Measurements from ENCODE around the gene ETHE1.

ETHE1 gene, protein sequence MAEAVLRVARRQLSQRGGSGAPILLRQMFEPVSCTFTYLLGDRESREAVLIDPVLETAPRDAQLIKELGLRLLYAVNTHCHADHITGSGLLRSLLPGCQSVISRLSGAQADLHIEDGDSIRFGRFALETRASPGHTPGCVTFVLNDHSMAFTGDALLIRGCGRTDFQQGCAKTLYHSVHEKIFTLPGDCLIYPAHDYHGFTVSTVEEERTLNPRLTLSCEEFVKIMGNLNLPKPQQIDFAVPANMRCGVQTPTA

DNA sequence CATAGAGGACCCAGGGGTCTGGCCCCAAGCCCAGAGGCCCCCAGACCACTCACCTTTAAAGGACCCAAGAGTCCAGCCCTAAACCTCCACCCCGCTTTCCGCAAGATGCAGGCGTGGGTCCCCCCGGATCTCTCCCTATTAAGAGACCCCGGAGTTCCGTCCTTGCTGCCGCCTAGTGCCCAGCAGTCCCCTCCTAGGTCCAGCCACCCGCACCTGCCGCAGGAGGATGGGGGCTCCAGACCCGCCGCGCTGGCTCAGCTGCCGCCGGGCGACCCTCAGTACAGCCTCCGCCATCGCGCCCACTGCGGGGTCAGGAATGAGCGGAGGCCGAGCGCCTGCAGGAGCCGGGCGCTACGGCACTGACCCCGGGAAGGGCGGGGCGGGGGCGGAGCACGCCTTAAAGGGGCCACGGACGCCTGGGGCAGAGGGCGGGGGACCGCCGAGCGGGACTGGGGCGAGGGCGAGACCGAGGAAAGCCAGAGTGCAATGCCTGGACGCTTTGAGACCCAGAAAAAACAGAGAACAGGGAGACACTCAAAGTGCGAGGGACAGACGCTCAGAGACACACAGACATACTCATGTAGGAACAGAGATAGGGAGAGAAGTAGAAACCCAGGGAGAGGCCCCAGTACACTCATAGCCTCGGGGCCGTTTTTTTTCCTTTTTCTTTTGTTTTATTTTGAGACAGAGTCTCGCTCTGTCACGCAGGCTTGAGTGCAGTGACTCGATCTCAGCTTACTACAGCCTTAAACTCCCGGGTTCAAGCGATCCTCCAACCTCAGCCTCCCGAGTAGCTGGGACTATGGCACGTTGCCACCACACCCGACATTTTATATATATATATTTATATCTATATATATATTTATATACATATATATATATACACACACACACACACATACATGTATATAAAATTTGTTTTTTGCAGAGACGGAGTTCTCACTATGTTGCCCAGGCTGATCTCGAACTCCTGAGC lies at the start of gene ETHE1:
Gene ETHE1, minus strand, starts transcription at position 318 of the 976 bp plus-strand sequence. Its CDS starts 24 bp downstream, at position 294.
- no peak for DNase-seq (ENCODE audit: low read depth in 2 of 2)

DNA sequence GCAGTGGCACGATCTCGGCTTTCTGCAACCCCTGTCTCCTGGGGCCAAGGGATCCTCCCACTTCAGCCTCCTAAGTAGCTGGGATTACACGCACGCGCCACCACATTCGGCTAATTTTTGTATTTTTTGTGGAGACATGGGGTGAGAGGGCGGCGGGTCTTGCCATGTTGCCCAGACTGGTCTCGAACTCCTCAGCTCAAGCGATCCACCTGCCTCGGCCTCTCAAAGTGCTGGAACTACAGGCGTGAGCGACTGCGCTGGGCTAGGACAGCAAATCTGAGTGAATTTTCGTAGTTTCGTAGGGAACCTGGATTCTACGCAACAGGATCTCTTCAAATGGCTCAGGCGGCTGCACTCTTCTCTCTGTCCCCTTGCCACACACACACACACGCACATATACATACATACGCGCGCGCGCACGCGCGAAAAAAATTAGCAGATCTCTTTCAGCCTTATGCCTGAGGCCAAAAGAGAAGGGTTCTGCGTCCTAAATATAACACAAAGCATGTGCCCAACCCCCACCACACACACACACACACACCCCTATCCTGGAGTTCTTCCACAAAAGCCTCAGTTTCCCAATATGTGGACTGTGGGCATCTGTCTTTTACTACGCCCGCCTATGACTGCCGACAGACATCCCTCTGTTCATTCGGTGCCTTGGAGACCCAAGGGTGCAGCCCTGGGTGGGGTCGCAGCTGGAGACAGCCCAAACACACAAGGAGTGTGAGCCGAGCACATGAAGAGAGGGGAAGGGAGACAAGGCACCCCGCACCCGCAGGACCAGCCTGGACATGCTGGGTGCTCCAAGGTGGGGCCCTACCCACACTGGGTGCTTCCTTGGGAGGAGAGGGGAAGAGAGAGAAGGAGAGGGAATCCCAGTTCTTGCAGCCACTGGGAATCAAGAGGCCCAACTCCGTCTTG lies 49.2 kb upstream of the ETHE1 start:
- no peak for DNase-seq (ENCODE audit: low read depth in 2 of 2)

DNA sequence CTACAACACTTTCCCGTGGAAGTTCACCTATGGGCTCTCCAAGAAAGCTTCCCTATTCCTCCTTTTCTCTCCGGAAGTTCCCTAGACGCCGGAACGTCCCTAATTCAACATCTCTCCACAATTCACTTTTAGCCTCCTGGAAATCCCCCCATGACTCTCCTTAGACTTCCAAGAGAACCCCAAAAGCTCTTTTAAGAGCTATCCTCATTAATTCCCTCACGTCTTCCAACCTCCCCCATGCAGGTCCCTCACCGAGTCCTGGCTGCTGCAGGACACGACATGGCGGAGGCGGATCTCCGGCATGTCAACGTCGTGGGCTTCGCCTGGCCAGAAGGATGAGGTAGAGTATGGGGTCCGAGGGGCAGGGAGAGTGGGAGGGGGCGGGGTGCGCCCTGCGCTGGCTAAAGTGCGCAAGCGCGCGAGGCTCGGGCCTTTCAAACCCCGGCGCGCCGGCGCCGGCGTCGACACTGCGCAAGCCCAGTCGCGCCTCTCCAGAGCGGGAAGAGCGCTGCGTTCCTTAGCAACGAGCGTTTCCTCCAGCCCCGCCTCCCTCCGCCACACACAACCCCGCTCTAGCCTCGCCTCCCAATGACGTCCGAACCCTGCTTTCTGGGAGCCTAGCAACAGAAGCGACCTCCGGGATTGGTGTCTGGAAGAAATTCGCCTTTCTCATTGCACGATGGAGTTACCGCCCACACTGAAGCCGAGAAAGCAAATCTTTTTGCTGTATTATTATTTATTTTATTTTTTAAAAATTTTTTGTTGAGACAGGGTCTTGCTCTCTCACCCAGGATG lies 48.4 kb upstream of the ETHE1 start, which contains the start of the genes PINLYP and XRCC1:
Gene PINLYP, plus strand, starts transcription at position 646 of the 795 bp plus-strand sequence. CDS start 1,391 bp downstream, outside the sequence.
Gene XRCC1, minus strand, starts transcription at position 372 of the 795 bp plus-strand sequence. Its CDS starts 69 bp downstream, at position 303.
- DNase-seq (ENCODE audit: low read depth in 2 of 2): peak; percentile 96

DNA sequence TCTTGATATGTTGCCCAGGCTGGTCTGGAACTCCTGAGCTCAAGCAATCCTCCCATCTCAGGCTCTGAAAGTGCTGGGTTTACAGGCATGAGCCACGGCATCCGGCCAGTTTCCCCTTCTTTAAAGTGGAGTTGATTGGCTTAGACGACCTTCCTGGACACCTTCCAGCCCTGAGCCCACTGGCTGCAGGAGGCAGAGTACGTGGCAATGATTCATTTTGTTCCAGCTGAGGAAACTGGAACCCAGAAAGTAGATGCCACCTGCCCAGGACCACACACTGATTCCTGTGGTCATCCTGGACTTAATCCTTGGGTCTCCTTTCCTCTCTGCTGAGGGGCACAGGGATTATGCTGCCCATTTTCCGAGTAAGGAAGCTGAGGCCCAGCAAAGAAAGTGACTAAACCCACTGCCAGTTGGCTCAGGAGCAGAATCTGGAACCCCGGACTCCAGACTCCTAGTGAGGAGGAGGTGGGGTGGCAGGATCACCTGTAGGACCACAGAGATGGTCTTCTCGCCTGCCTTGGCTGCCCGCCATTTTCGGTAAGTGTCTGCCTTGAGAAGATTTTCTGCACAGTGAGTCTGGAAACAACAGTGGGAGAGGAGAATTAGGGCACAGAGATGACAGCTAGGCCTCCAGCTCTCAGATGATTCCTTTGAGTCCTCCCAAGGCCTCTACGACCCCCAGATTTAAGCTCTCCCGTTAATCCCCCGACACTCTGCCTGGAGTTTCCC lies 47.6 kb upstream of the ETHE1 start:
- DNase-seq (ENCODE audit: low read depth in 2 of 2): no peak

DNA sequence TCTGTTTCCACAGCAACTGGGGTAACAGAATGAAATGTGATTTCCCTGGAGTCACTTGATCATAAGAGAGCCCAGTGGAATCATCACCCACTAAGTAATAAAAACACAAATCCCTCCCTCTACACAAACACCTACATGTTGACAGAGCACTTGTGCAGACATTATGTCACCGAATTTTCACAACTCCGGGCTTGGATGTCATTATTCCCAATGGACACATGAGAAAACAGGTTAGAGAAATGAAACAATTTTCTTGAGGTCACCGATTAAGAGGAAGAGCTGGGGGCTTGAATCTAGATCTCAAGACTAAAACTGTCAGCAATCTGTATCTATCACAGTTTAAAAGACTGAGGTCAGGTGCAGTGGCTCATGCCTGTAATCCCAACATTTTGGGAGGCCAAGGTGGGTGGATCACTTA lies 45.2 kb upstream of the ETHE1 start:
- DNase-seq (ENCODE audit: low read depth in 2 of 2): no peak

DNA sequence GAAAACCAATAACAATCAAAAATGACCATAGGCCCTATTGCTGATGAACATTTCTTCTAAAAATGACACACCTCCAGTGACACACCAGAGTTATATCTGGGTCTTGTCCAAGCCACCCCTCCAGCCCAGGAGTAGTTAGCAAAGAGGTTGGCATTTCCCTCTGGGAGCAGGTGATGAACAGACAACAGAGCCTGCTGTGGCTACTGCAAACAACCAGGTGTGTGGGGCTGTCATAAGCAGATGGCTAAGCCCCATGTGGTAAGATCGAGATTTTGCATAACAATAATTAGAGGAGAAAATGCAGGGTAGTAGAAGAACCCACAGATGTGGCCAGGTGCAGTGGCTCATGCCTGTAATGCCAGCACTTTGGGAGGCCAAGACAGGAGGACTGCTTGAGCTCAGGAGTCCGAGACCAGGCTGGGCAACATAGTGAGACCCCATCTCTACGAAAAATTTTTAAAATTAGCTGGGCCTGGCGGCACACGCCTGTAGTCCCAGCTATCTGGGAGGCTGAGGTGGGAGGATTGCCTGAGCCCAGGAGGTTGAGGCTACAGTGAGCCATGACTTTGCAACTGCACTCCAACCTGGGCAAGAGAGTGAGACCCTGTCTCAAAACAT lies 43.3 kb upstream of the ETHE1 start:
- DNase-seq (ENCODE audit: low read depth in 2 of 2): no peak

DNA sequence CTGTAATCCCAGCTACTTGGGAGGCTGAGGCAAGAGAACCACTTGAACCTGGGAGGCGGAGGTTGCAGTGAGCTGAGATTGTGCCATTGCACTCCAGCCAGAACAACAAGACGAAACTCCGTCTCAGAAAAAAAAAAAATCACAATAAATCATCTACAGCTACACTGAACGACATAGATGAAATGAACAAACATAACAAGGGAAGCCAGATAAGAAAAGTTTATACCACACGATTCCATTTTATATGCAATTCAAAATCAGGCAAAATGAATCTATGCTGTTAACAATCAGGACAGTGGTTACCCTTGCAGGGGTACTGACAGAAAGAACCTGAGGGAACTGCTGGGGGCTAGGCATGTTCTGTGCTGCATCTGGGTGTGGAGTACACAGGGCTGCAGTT lies 42.7 kb upstream of the ETHE1 start:
- no peak for DNase-seq (ENCODE audit: low read depth in 2 of 2)

DNA sequence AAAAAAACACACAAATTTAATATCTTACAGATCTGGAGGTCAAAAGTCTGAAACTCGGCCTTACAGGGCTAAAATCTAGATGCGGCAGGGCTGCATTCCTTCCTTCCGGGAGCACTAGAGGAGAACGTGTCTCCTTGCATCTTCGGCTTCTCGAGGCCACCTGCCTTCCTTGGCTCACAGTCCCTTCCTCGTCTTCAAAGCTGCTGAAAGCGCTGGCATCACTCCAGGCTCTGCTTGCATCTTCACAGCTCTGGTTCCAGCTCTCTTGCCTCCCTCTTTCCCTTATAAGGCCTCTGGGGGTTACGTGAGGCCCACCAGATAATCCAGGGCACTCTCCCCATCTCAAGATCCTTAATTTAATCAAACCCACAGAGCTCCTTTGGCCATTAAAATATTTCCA lies 37.8 kb upstream of the ETHE1 start:
- no peak for DNase-seq (ENCODE audit: low read depth in 2 of 2)

DNA sequence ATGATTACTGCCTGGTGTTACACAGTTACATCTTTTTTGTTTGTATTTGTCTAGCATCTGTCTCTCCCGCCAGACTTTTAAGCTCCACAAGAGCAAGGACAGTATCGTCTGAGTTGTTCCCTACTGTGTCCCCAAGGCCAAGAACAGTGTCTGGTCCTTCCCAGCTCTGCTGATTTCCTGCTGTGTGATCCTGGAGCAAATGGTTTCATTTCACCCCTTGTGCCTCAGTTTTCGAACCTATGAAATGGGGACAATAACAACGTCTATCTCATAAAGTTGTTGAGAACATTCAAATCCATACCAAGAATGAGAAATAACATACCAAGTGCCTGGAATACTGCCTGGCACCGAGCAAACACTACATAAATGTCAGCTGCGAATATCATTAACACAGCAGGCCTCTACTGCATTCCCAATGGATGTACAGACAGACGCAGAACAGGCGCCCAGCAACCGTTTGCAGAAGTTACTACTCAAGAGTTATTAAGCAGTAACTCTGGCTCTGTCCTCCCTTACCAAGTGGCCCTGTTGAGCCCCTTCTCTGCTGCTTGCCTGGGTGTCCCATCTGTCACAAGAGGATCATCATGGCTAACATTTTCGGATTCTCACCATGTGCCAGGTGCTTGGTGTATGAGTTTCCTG lies 36.9 kb upstream of the ETHE1 start:
- DNase-seq (ENCODE audit: low read depth in 2 of 2): no peak

DNA sequence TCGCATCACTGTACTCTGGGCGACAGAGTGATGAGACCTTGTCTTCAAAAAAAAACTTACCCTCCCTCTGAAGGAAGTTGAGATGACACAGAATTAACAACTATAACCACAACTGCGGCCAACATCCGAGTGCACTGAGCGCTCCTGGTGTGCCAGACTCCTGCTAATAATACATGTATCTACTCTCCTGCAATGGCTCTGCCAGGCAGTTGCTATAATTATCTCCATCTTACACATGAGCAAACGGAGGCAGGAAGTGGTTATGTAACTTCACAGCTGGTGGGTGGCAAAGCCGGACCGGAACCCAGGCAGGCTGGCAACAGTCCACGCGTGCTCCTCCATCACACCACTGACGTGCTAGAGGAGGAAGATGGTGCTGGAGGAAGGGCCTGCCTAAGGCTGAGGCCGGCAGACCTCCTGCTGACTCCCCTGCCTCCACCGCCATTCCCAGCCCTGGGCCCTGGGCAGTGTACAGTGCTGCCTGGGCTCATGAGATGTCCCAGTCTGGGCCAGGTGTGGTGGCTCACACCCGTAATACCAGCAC lies 35.8 kb upstream of the ETHE1 start:
- DNase-seq (ENCODE audit: low read depth in 2 of 2): peak; percentile 26 to 27

DNA sequence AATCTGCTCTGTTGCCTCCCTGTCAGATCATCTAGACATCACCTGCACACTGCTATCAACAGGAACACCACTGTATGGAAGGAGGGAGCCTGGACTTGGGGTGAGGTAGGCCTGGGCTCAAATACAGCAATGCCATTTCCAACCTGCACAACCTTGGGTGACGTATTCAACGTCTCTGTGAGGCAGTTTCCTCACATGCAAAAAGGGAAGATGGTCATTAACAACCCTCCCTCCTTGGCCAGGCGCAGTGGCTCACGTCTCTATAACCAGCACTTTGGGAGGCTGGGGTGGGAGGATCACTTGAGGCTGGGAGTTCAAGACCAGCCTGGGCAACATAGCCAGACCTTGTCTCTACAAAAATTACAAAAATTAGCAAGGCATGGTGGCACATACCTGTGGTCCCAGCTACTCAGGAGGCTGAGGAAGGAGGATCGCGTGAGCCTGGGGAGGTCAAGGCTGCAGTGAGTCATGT lies 35.3 kb upstream of the ETHE1 start:
- no peak for DNase-seq (ENCODE audit: low read depth in 2 of 2)

DNA sequence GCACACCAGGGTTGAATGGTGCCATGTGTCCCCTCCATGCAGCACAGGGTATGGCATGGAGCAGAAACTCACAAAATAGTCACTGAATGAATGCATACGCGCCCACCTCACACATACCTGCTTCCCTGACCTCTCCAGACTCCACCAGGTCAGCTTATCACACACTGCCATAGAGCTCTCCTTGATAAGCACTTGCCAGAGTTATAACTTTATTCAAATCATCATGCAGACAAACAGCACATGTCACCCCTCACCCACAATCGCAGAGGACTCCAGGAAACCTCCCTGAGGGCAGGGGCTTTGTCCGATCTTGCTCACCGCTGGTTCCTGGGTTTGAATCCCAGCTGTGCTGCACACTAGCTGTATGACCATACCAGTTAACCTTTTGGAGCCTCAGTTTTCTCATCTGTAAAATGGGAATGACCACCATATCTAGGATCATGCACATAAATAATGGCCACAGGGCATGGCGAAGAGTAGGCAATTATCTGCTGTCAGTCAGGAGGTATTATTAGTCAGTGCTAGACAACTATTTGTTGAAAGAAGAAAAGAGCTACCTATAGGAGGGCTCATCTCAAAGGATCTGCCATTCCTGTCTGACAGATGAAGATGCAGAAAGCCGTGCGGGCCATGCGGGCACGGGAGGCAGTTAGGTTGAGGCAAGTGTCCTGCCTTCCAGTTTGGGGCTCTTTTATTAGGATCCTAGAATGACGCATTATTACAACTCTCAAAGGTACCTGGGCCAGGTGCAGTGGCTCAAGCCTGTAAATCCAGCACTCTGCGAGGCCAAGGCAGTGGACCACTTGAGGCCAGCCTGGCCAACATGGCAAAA lies 34.4 kb upstream of the ETHE1 start:
- no peak for DNase-seq (ENCODE audit: low read depth in 2 of 2)

DNA sequence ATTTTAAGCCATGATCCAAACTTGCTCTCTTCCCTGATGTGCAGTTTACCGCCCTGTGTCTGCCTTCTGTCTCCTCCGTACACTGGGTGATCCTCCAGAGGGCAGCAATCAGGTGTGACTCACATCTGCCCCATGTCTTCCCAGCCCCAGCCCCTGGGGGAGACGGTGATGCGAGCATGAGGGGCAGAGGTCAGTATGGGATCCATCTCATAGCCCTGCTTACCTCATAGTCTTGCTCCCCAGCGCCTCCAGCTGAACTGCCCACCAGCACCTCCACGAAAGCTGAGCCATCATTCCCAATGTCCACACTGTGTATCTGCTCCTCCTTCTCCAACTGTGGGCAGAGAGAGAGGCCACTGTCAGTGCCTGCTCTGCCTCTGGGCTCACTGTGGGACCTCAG lies 33.7 kb upstream of the ETHE1 start:
- no peak for DNase-seq (ENCODE audit: low read depth in 2 of 2)

DNA sequence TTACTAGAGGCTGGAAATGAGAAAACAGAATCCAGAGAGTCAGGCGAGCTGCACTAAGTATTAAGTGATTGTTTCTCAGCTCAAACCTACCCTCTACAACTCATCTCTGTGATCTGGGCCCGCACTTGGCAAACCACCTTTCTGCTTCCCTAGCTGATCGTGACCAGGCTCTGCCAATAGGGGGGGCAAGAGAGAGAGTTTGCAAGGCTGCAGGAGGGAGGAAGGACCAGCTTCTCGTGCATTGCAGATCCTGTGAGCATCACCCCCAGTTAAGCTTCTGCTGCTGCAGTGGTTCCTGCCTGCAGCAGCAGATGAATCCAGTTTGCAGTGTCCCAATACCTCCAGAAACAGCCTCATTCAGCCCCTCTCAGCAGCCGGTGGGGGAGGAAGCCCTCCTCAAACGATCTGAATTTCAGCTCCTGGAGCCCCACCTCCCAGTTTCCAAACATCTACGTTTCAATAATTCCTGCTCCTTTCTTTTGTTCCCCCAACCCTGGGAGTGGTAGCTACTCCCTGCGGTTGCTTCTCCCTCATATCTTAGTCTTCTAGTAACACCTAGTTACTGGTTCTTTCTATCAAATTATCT lies 28.3 kb upstream of the ETHE1 start:
- DNase-seq (ENCODE audit: low read depth in 2 of 2): peak; percentile 25 to 26

DNA sequence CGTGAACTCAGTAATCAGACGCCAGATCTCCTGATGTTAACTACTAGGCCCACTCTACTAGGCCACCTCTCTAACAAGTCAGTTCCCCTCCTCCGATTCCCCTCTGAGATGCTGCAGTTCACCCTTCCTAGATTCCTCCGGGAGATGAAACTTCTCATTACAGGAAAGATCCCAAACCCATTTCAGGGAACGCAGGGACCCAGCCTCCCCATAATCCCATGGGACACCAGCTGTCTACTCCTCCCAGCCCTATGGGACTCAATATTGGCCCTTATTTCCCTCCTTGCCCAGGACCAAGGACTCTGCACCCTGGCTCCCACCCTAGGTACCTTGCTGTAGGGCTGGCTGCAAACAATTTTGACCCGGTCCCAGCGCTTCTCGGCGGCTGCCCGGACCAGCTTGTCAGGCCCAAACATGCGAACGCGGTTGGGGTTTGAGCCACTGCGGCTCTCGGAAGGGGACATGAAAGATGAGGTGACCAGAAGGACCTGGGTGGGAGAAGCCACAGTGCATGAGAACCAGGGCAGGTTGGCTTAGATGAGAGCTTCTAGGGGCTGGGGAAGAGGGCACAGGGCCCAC lies 27.4 kb upstream of the ETHE1 start:
- no peak for DNase-seq (ENCODE audit: low read depth in 2 of 2)

DNA sequence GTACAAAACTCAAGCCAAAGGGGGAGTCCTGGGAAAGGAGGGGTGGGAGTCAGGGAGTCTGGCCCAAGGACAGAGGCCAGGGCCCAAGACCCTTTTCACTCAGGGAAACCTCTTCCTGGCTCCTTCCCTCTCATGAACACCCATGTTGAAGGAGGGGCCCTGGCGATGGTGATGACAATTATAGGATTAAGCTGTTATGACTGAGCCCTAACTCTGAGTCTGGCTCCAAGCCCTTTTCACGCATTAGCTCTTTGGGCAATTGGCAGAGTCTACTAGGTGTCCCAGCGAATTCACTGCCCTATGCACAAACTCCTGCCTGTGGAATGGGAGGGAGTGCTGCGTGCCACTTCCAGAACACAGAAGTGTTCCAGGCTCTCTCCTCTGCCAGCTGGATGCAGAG lies 26.7 kb upstream of the ETHE1 start:
- DNase-seq (ENCODE audit: low read depth in 2 of 2): no peak

DNA sequence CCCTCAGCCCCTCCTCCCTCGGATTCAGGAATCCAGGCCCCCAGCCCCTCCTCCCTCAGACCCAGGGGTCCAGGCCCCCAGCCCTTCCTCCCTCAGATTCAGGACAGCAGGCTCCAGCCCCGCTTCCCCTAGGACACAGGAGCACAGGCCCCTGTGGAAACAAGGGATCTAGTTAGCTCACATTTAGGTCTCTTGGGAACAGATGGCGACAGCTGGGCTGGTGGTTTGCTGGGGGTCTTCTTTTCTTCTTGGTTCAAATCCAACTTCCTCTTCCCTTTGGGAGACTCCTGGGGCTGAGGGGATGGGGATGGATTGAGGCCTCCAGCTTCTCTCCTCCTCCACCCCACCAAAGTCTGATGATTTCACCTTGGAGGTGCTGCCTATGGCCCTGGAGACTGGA lies 25.6 kb upstream of the ETHE1 start:
- DNase-seq (ENCODE audit: low read depth in 2 of 2): no peak

Data from fibroblast of skin of left quadriceps (primary cell).